ENCODE data around the gene WDR13.

DNA sequence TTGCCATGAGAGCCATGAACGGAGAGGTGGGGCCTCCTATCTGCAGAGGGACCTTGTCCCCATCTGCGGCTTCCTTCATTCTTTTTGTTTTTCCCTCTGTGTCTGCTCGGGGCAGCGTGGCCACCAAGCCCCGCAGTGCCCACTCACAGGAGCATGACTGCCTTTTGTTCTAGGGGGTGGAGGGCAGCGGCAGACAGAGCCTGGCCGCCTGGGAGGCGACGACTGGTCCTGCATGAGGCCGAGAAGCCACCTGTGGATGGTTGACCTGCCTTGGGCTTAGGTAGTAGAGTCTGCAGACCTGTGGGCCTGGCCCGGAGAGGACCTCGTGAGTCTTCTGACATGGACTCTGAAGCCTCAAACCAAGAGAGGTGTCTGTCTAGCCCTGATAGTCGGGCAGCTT is 21.6 kb upstream of the WDR13 start:
- TF ChIP-seq, protein P1, sequence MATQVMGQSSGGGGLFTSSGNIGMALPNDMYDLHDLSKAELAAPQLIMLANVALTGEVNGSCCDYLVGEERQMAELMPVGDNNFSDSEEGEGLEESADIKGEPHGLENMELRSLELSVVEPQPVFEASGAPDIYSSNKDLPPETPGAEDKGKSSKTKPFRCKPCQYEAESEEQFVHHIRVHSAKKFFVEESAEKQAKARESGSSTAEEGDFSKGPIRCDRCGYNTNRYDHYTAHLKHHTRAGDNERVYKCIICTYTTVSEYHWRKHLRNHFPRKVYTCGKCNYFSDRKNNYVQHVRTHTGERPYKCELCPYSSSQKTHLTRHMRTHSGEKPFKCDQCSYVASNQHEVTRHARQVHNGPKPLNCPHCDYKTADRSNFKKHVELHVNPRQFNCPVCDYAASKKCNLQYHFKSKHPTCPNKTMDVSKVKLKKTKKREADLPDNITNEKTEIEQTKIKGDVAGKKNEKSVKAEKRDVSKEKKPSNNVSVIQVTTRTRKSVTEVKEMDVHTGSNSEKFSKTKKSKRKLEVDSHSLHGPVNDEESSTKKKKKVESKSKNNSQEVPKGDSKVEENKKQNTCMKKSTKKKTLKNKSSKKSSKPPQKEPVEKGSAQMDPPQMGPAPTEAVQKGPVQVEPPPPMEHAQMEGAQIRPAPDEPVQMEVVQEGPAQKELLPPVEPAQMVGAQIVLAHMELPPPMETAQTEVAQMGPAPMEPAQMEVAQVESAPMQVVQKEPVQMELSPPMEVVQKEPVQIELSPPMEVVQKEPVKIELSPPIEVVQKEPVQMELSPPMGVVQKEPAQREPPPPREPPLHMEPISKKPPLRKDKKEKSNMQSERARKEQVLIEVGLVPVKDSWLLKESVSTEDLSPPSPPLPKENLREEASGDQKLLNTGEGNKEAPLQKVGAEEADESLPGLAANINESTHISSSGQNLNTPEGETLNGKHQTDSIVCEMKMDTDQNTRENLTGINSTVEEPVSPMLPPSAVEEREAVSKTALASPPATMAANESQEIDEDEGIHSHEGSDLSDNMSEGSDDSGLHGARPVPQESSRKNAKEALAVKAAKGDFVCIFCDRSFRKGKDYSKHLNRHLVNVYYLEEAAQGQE (IDR thresholded peaks at IDR 0.05; ENCODE audit: insufficient read depth in 1 of 2, low read depth in 2 of 2, low read length in 1 of 2) = no peak
- TF ChIP-seq, protein P2, sequence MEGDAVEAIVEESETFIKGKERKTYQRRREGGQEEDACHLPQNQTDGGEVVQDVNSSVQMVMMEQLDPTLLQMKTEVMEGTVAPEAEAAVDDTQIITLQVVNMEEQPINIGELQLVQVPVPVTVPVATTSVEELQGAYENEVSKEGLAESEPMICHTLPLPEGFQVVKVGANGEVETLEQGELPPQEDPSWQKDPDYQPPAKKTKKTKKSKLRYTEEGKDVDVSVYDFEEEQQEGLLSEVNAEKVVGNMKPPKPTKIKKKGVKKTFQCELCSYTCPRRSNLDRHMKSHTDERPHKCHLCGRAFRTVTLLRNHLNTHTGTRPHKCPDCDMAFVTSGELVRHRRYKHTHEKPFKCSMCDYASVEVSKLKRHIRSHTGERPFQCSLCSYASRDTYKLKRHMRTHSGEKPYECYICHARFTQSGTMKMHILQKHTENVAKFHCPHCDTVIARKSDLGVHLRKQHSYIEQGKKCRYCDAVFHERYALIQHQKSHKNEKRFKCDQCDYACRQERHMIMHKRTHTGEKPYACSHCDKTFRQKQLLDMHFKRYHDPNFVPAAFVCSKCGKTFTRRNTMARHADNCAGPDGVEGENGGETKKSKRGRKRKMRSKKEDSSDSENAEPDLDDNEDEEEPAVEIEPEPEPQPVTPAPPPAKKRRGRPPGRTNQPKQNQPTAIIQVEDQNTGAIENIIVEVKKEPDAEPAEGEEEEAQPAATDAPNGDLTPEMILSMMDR (IDR thresholded peaks at IDR 0.05) = no peak
